Hematopoietic multipotent progenitor cell treated with erythropoietin and hydrocortisone succinate and interleukin-3 and kit ligand, for 17 days (in vitro differentiated cells): ENCODE results near the gene POU6F2.

ENCODE experiments used
- DNase-seq: peaks from one replicate; pipeline ENCODE4 v3.0.0-alpha.2; 2015; ENCODE audit warnings: low spot score

The POU6F2 gene

GRCh38 chr7:39404907-39405306 lies 427.2 kb downstream of the POU6F2 start:
- no peak for DNase-seq

GRCh38 chr7:39405581-39405980 lies 427.9 kb downstream of the POU6F2 start:
- no peak for DNase-seq

GRCh38 chr7:39406467-39406866 lies 428.8 kb downstream of the POU6F2 start:
- no peak for DNase-seq

- DNase-seq: no peak
Observed at GRCh38 chr7:39407137-39407536, 429.4 kb downstream of the POU6F2 start.

- no peak for DNase-seq
Observed at GRCh38 chr7:39407723-39408122, 430.0 kb downstream of the POU6F2 start.

- no peak for DNase-seq
Observed at GRCh38 chr7:39408906-39409305, 431.2 kb downstream of the POU6F2 start.

- DNase-seq: no peak
Observed at GRCh38 chr7:39410582-39410981, 432.9 kb downstream of the POU6F2 start.

- no peak for DNase-seq
Observed at GRCh38 chr7:39413636-39414223, 436.0 kb downstream of the POU6F2 start.

- no peak for DNase-seq
Observed at GRCh38 chr7:39414224-39415035, 436.7 kb downstream of the POU6F2 start.

GRCh38 chr7:39415091-39415787 lies 437.5 kb downstream of the POU6F2 start:
- no peak for DNase-seq

GRCh38 chr7:39416866-39417265 lies 439.2 kb downstream of the POU6F2 start:
- no peak for DNase-seq

GRCh38 chr7:39417642-39418041 lies 439.9 kb downstream of the POU6F2 start:
- DNase-seq: no peak

GRCh38 chr7:39421251-39421650 lies 443.5 kb downstream of the POU6F2 start:
- no peak for DNase-seq

GRCh38 chr7:39421661-39422060 lies 444.0 kb downstream of the POU6F2 start:
- DNase-seq: no peak

GRCh38 chr7:39428221-39428620 lies 450.5 kb downstream of the POU6F2 start:
- no peak for DNase-seq

GRCh38 chr7:39429421-39429820 lies 451.7 kb downstream of the POU6F2 start:
- DNase-seq: no peak

GRCh38 chr7:39430441-39430840 lies 452.7 kb downstream of the POU6F2 start:
- no peak for DNase-seq

- DNase-seq: no peak
Observed at GRCh38 chr7:39430909-39431641, 453.4 kb downstream of the POU6F2 start.

GRCh38 chr7:39432368-39432767 lies 454.7 kb downstream of the POU6F2 start:
- no peak for DNase-seq

GRCh38 chr7:39432807-39433416 lies 455.2 kb downstream of the POU6F2 start:
- no peak for DNase-seq

GRCh38 chr7:39433550-39433949 lies 455.8 kb downstream of the POU6F2 start:
- DNase-seq: no peak

GRCh38 chr7:39434012-39434411 lies 456.3 kb downstream of the POU6F2 start:
- DNase-seq: no peak
